ENCODE results near the gene GNLY. TPM values are rescaled to one million over a fixed set of nuclear protein-coding genes. Genes with fewer than 3 reads are reported as not detected.

GNLY gene
- total and polyA plus RNA-seq, 5 donors: 1.4 to 2.6 (median 2.2) TPM; not detected in 1

DNA sequence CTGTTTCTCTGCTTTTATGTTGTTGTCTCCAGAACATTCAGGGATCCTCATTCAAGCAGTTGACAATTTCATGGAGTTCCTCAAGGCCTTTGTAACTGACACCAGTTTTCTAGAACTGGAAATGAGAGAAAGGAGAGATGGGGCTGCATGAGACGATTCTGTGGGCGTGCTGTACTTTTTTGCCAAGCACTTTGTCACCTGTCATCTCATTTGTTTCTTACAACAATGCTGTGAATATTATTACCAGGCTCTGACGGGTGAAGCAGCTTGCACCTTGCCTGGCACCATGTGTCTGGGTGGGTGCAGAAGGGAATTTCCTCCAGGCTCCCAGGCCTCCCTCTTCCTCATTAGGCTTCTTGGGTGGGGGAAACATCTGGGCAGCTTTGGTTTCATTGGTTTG is 37.4 kb downstream of the GNLY start:
- Histone ChIP-seq H3K27me3 (ENCODE audit: control insufficient read depth, insufficient read depth) (no peaks in the 10 kb centered on the region), H3K4me3 (ENCODE audit: low read length) (no peak overlapping the region), H3K9me3 (ENCODE audit: control insufficient read depth, low read length) (no peaks in the 10 kb centered on the region), H3K27ac (ENCODE audit: low read length) (no peak overlapping the region), H3K4me1 (ENCODE audit: control insufficient read depth, insufficient read depth, low read length) (no peaks in the 10 kb centered on the region)
- DNase-seq (no peak), ATAC-seq (no peak)
- intact Hi-C loops (cut with DNase I): loop anchor here in 1 of 4 donors (5.0 kb wide), 2 partner anchors 66 to 81 kb away; no protein-coding TSS in a partner anchor
- WGBS: 76% methylated on average over 3 of the region's 3 CpGs

- no peak overlapping the region for H3K4me3 ChIP-seq (ENCODE audit: low read length)
- ATAC-seq (no peak), DNase-seq (no peak)
- intact Hi-C loops (cut with DNase I): loop anchor here in 1 of 4 donors (5.0 kb wide), 2 partner anchors 65 to 80 kb away; no protein-coding TSS in a partner anchor
- WGBS: 75% methylated on average over 2 of the region's 2 CpGs
- H3K9me3 ChIP-seq (ENCODE audit: control insufficient read depth, low read length): no peaks in the 10 kb centered on the region
- no peaks in the 10 kb centered on the region for H3K4me1 ChIP-seq (ENCODE audit: control insufficient read depth, insufficient read depth, low read length)
- no peaks in the 10 kb centered on the region for H3K27me3 ChIP-seq (ENCODE audit: control insufficient read depth, insufficient read depth)
- H3K27ac ChIP-seq (ENCODE audit: low read length): no peak overlapping the region
Observed at GRCh38 chr2:85732467-85733120, 38.4 kb downstream of the GNLY start.

GRCh38 chr2:85733121-85733960 is 39.2 kb downstream of the GNLY start:
- Histone ChIP-seq H3K27ac (ENCODE audit: low read length) (no peak overlapping the region), H3K9me3 (ENCODE audit: control insufficient read depth, low read length) (no peaks in the 10 kb centered on the region), H3K4me3 (ENCODE audit: low read length) (no peak overlapping the region), H3K4me1 (ENCODE audit: control insufficient read depth, insufficient read depth, low read length) (peaks cover 2% of the 10 kb centered on the region), H3K27me3 (ENCODE audit: control insufficient read depth, insufficient read depth) (no peaks in the 10 kb centered on the region)
- ATAC-seq (no peak), DNase-seq (no peak)
- 87% methylated on average over 18 of the region's 18 CpGs for WGBS
- intact Hi-C loops (cut with DNase I): loop anchor here in 1 of 4 donors (5.0 kb wide), 2 partner anchors 64 to 79 kb away; no protein-coding TSS in a partner anchor

- peak in 1 of 3 donors; percentile 64 for DNase-seq
- WGBS: 85% methylated on average over 4 of the region's 4 CpGs
- no peak overlapping the region for H3K27ac ChIP-seq (ENCODE audit: low read length)
- peaks cover 2% of the 10 kb centered on the region for H3K4me1 ChIP-seq (ENCODE audit: control insufficient read depth, insufficient read depth, low read length)
- ATAC-seq: peak in 1 of 2 donors; percentile 2
- intact Hi-C loops (cut with DNase I): loop anchor here in 1 of 4 donors (5.0 kb wide), 2 partner anchors 63 to 78 kb away; no protein-coding TSS in a partner anchor
- H3K27me3 ChIP-seq (ENCODE audit: control insufficient read depth, insufficient read depth): no peaks in the 10 kb centered on the region
- no peaks in the 10 kb centered on the region for H3K9me3 ChIP-seq (ENCODE audit: control insufficient read depth, low read length)
- H3K4me3 ChIP-seq (ENCODE audit: low read length): no peak overlapping the region
Observed at GRCh38 chr2:85734015-85734414, 39.9 kb downstream of the GNLY start.

DNA sequence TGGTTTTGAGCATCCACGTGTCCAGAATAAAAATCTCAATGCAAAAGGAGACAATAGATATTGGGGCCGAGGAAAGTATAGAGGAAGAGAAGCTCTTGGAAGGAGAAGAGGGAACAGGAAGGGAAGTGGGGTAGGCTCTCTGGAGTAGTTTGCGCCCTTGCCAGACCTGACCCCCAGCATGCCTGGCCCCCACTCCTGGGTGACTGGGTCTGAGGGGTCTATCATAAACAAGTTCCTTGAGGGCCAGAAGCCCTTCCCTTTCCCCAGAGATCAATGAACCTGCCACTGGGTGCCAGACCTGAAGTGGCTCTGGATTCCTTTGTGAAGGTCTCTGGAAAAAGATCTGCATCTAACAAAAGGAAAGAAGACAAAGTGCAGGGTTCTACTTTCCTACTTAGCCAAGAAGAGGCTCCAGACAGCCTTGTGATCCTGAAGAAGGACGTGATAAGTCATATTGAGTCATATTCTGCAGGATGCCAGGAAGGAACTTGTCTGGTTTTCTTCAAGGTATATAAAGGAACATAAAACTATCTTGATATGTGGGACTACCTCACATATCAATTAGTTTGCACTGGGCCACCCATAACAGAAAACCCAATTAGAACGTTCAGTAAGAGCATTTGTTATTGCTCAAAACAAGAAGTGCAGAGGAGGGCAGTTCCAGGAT is 40.9 kb downstream of the GNLY start:
- whole genome bisulfite sequencing: 80% methylated on average over 5 of the region's 5 CpGs
- DNase-seq (no peak), ATAC-seq (no peak)
- intact Hi-C loops (cut with DNase I): loop anchor here in 1 of 4 donors (5.0 kb wide), 2 partner anchors 62 to 77 kb away; no protein-coding TSS in a partner anchor
- Histone ChIP-seq H3K4me3 (ENCODE audit: low read length) (no peak overlapping the region), H3K9me3 (ENCODE audit: control insufficient read depth, low read length) (no peaks in the 10 kb centered on the region), H3K27ac (ENCODE audit: low read length) (no peak overlapping the region), H3K4me1 (ENCODE audit: control insufficient read depth, insufficient read depth, low read length) (peaks cover 2% of the 10 kb centered on the region), H3K27me3 (ENCODE audit: control insufficient read depth, insufficient read depth) (no peaks in the 10 kb centered on the region)

DNA sequence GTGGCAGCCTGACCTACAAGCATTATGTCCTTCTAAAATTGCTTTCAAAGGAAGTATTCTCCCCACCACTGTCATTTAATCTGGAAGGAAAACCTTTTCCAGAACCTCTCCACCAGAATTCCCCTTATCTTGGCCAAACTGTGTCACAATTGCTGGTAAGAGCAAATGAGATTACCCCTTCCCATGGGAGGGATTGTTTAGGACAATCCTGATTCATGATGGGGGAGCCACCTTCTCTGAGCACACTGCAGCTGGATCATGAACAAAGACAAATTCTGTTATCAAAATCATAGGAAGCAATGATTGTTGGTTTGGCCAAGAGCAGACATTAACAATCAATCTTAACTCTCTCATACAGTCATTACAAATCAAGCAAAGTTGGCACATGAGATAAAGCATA is 41.5 kb downstream of the GNLY start:
- intact Hi-C loops (cut with DNase I): no loop called here
- DNase-seq (no peak), ATAC-seq (no peak)
- no peaks in the 10 kb centered on the region for H3K9me3 ChIP-seq (ENCODE audit: control insufficient read depth, low read length)
- H3K4me1 ChIP-seq (ENCODE audit: control insufficient read depth, insufficient read depth, low read length): peaks cover 2% of the 10 kb centered on the region
- H3K27me3 ChIP-seq (ENCODE audit: control insufficient read depth, insufficient read depth): no peaks in the 10 kb centered on the region
- H3K27ac ChIP-seq (ENCODE audit: low read length): no peak overlapping the region
- H3K4me3 ChIP-seq (ENCODE audit: low read length): no peak overlapping the region

- intact Hi-C loops (cut with DNase I): no loop called here
- no peak overlapping the region for H3K4me3 ChIP-seq (ENCODE audit: low read length)
- 91% methylated on average over 7 of the region's 7 CpGs for WGBS
- DNase-seq (no peak), ATAC-seq (no peak)
- H3K9me3 ChIP-seq (ENCODE audit: control insufficient read depth, low read length): no peaks in the 10 kb centered on the region
- no peaks in the 10 kb centered on the region for H3K27me3 ChIP-seq (ENCODE audit: control insufficient read depth, insufficient read depth)
- peak overlapping the region; percentile 42 for H3K27ac ChIP-seq (ENCODE audit: low read length)
- H3K4me1 ChIP-seq (ENCODE audit: control insufficient read depth, insufficient read depth, low read length): peaks cover 11% of the 10 kb centered on the region
Observed at GRCh38 chr2:85736456-85737355, 42.5 kb downstream of the GNLY start.

DNA sequence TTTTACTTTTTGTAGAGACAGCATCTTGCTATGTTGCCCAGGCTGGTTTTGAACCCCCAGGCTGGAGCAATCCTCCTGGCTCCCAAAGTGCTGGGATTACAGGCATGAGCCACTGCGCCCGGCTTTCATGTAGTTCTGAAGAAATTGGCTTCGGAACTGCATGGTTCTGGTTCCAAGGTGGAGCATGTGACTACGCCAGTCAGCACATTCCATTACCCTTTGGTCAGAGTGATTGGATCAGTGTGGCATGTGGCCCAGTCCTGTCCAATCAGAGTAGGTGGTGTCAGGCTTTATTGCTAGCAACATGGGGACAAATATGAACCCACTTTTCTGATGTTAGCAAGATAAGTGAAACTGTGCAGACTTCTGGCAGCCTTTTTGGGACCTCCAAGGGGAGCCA is 43.3 kb downstream of the GNLY start:
- ATAC-seq (peak; percentile 68 to 73), DNase-seq (peak; percentile 82 to 90 (median 86))
- H3K4me1 ChIP-seq (ENCODE audit: control insufficient read depth, insufficient read depth, low read length): peaks cover 13% of the 10 kb centered on the region
- H3K27me3 ChIP-seq (ENCODE audit: control insufficient read depth, insufficient read depth): no peaks in the 10 kb centered on the region
- 54% methylated on average over 4 of the region's 4 CpGs for WGBS
- H3K27ac ChIP-seq (ENCODE audit: low read length): peak overlapping the region; percentile 65
- no peaks in the 10 kb centered on the region for H3K9me3 ChIP-seq (ENCODE audit: control insufficient read depth, low read length)
- no peak overlapping the region for H3K4me3 ChIP-seq (ENCODE audit: low read length)
- intact Hi-C loops (cut with DNase I): no loop called here

DNA sequence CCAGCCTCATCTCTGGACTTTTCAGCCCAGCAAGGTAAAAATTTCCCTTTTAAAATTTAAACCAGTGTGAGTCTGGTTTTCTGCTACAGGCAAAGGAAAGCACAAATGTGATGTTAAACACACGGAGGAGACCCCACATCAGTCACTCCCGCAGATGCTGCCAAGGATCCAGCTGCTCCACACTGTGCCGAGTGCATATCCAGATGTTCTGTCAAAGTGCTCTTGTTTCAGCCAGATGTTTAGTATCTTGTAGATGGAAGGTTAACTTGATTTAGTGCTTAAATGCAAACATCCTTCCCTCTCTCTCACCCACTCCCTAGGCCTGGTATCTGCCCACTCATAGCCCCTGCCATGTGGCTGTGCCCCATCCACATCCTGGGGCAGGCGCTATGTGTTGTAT is 43.8 kb downstream of the GNLY start:
- ATAC-seq (no peak), DNase-seq (peak in 1 of 3 donors; percentile 74)
- H3K4me1 ChIP-seq (ENCODE audit: control insufficient read depth, insufficient read depth, low read length): peaks cover 17% of the 10 kb centered on the region
- no peaks in the 10 kb centered on the region for H3K9me3 ChIP-seq (ENCODE audit: control insufficient read depth, low read length)
- intact Hi-C loops (cut with DNase I): no loop called here
- no peaks in the 10 kb centered on the region for H3K27me3 ChIP-seq (ENCODE audit: control insufficient read depth, insufficient read depth)
- H3K27ac ChIP-seq (ENCODE audit: low read length): peak overlapping the region; percentile 65
- no peak overlapping the region for H3K4me3 ChIP-seq (ENCODE audit: low read length)
- 69% methylated on average over 4 of the region's 4 CpGs for WGBS

- Histone ChIP-seq H3K4me3 (ENCODE audit: low read length) (no peak overlapping the region), H3K4me1 (ENCODE audit: control insufficient read depth, insufficient read depth, low read length) (peaks cover 36% of the 10 kb centered on the region), H3K27ac (ENCODE audit: low read length) (no peak overlapping the region), H3K27me3 (ENCODE audit: control insufficient read depth, insufficient read depth) (no peaks in the 10 kb centered on the region), H3K9me3 (ENCODE audit: control insufficient read depth, low read length) (no peaks in the 10 kb centered on the region)
- intact Hi-C loops (cut with DNase I): loop anchor here in 1 of 4 donors (10.0 kb wide), 1 partner anchor 55 kb away; no protein-coding TSS in a partner anchor
- no peak for DNase-seq
- no peak for ATAC-seq
- 77% methylated on average over 4 of the region's 4 CpGs for WGBS
Observed at GRCh38 chr2:85740193-85740592, 46.0 kb downstream of the GNLY start.

All from right cardiac atrium (tissue), 5 donors.